CD4-positive, alpha-beta T cell treated with Interleukin-10 for 1 hour (primary cell): ENCODE data around the gene HEXIM2.
"Not testable (repeated sequence)": the region's sequence is repeated elsewhere in the genome, so short reads cannot be mapped to it uniquely, and the experiment has no call there.

ENCODE experiments used
- DNase-seq: peaks from one replicate; pipeline ENCODE4 v3.0.0-alpha.2; 2020

HEXIM2 gene

GRCh38 chr17:45161288-45162024 is at the start of gene HEXIM2:
TSS of gene HEXIM2 (plus strand) at chr17:45161875. CDS start at chr17:45162794, 919 bp downstream.
- peak; percentile 100 for DNase-seq

DNA sequence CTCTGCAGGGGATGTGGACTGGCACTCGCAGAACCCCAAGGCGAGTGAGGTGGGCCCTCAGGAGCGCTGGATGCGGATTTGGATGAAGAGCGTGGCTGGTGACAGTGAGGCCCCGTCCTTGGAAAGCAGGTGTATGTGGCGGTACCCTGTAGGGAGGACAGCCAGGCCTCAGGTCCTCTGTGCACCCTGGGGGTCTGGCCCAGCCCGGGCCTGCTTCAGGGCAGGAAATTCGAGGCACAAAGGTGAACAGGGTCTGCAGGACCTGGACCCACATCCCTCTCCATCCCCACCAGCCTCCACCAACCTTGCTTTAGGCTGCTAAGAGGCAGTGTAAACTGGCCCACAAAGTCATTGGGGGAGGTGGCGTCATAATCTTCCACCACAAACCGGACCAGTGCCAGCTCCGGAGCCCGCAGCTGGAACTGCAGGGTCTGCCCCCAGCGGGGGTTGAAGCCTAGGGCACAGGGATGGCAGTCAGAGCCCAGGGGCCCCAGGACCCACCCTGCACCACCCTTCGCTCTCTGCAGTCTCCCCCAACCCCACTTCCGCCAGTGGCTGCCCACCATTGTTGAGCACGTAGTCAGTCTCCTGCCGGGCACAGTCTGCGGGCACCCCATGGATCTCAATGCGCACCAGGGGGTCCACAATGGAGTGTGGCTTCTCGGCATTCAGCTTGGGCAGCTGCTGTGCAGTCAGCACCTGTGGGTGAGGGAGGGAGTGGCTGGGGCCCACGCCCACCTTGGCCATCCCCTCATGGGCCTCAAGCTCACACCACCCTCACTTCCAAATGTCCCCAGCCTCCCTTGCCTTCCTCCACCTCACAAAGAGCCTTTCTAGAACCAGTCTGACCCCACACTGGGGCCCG is 48.9 kb upstream of the HEXIM2 start:
- DNase-seq, result no peak

DNA sequence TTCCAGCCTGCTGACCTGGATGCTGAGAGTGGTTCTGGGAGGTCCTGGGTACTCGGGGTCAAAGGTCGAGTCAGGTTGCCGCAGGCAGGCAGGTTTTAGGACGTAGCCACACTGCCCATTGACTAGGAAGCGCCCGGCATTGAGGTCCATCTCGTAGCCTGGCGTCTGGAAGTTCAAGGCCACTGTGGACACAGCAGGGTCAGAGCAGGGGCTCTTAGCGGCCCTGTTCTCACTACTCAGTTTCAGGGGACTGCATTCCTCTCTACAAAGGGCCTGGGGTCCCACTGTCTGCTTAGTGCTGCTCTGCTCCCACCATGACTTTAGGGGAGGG is 48.3 kb upstream of the HEXIM2 start:
- DNase-seq, result no peak

DNA sequence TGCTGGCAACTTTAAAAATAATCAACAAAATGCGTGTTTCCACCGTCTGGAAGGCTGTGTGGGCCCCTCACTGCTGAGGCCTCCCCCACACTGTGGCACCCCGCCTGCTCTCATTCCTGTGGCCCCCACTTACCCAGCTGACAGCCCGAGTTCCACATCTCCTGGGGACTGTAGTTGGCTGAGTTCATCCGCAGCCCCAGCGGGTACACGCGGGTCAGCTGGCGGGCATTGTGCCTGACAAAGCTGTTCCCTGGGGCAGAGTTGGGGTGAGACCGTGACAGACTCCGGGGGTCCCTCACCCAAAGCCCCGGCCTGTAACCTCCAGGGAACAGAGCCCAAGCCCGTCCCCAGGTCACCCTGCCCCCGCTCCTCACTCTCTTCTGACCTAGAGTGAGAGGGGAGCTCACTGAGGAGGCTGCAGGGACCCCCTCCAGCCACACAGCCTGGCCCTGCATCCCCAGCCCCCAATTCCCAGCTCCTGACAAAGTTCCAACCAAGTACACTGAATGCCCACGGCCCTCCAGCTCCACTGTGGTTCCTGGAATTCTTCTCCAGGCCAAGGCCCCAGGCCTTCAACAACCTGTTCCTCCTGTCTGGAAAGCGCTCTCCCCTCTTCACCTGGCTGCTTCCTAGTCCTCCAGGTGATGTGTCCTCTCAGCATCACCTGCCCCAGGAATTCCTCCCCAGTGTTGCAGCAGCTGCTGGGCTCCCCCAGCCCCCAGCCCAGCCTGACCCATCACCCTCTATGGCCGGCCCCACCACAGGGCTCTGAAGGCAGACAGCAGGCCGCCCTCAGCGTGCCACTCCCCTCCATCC is 47.4 kb upstream of the HEXIM2 start:
- DNase-seq, result no peak

DNA sequence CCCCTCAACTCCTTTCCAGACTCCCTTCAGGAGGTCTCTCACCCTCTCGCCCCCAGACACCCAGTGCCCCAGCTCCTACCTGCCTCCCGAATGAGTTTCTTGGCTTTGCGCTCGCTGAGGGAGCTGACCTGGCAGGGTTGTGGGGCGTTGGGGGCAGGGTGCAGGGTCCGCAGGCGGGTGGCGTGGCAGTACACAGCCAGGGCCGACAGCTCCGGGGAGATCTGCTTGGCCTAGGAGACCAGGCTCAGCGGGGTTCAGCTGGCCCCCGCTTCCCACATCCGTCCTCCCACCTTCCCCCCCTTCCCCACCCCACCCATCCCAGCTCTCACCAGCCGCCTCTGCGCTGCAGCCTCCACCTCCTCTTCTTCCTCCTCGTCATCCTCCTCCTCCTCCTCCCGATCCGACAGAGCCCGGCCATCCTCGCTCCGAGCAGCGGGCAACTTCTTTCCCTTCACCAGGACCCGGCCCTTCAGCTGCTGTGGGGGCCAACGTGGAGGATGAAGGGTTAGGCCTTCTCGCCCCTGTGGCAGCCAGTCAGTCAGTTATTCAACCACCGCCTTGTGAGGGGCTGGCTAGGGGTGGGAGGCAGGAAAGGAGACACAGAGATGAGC is 46.6 kb upstream of the HEXIM2 start:
- DNase-seq, result no peak

- DNase-seq, result no peak
Measured at GRCh38 chr17:45115871-45116270, 45.8 kb upstream of the HEXIM2 start.

DNA sequence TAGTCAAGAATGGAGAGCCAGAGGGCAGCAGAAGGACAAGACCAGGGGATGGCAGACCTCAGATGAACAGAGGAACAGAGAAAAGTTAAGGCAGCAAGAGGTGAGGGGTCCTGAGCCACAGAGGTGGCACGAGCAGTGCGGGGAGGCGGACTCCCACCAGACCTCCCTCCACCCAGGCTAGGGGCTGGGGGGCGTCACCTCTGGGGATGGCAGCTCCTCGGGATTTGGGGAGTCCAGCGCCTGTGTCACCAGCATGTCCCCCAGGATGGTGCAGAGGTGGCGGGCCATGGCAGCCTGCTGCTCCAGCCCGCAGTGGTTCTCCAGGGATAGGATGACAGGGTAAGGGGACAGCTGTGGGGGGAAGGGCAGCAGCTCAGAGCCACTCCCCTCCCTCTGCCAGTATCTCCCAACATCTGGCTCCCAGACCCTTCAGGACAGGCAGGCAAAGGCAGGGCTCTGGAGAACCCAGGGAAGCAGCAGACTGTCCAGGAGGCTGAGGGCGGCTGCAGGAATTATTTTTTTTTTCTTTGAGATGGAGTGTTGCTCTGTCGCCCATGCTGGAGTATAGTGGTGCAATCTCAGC is 45.1 kb upstream of the HEXIM2 start:
- no peak for DNase-seq

GRCh38 chr17:45117334-45117733 is 44.3 kb upstream of the HEXIM2 start:
- no peak for DNase-seq

DNA sequence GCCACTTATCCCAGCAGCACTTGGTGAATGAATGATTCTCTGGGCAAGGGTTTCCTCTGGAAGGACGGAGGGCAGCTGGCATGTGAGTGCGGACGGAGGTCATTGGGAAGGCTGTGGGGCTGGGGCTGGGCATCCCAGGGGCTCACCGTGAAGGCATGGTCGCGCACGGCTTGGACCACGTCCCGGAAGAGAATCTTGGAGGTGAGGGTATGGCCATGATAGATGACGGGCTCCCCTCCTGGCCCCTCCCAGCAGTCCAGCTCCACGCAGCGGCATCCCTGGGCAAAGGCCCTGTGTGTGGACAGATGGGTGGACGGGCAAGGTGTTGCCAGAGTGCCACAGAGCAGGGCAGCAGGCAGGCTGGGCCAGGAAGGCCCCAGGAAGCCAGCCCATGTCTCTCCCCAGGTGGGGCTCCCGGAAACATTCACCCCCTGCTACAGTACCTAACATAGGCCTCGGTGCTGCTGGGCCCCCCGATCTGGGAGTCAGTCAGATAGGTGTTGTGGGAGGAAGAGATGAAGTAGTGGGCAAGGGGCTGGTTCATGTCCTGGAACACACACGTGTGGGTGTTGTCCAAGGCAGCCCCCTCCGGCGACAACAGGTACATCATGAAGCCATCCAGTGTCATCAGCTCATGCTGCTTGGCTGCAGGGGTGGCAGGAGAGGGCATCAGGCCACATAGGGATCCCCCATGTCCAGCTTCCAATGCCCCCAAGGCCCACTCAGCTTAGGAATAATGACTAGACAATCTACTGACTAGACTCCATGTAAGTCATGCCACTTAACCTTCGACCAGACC is 43.6 kb upstream of the HEXIM2 start:
- no peak for DNase-seq

- DNase-seq, result no peak
Measured at GRCh38 chr17:45118691-45119090, 43.0 kb upstream of the HEXIM2 start.

- no peak for DNase-seq
Measured at GRCh38 chr17:45119964-45120363, 41.7 kb upstream of the HEXIM2 start.

DNA sequence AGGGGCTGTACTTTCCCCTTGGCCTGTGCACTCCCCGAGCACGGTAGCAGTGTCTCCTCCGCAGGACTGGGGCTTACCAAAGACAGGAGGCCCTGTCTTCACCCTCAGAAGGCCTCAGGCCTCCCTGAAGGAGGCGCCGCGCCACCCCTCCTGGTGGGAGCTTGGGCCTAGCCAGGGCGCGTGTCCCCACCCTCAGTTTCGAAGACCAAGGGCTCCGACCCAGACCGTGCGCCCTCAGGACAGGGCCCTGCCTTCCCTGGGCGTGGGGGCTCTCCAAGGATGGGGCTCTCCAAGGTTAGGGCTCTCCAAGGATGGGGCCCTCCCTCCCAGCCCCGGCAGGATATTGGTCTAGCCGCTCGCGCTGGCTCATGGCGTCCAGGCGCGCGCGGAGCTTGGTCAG is 41.1 kb upstream of the HEXIM2 start:
- no peak for DNase-seq

DNA sequence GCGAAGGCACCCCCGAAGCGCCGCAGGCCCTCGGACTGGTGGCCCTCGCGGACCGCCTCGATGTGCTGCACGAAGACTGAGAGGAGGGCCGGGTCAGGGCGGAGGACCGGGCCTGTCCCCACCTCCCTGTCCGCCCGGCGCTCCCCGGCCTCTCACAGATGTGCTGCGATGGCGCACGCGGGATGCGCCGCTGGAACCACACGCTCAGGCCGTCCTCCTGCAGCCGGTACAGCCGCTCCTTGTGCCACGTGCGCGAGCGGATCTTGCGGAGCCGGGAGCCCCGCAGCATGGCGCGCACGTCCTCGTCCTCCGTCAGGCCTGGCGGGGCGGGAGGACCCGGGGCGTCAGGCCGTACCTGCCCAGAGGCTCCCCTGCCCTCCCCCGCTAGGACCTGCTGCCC is 40.6 kb upstream of the HEXIM2 start:
- no peak for DNase-seq

DNA sequence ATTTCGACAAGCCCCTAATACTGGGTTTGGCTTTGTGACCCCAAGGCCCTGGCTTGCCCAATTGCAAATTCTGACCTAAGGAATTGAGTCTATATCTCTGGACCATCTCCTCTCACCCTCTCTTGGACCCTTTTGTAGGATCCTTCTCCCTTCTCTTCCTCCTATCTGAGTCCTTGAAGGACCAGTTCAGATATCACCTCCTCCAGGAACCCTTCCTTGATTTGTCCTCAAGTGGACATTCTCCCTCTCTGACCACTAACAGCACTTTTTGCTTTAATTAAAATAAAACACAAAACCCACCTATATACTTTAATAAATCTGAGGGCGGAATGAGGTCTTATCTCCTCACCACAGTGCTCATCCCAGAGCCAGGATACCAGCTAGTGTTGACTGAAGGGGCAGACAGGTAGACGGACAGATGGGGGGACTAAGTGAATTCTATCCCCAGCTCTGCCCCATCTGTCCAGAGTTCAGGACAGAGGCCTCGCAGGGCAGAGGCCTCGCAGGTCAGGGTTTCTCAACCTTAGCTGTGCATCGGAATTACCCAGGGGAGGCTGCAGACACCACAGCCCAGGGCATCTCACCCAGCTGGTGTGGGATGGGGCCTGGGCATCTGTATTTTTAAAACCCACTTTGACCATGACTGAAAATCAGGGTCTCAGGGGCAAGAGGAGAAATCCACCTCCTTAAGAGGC is 38.5 kb upstream of the HEXIM2 start:
- no peak for DNase-seq

DNA sequence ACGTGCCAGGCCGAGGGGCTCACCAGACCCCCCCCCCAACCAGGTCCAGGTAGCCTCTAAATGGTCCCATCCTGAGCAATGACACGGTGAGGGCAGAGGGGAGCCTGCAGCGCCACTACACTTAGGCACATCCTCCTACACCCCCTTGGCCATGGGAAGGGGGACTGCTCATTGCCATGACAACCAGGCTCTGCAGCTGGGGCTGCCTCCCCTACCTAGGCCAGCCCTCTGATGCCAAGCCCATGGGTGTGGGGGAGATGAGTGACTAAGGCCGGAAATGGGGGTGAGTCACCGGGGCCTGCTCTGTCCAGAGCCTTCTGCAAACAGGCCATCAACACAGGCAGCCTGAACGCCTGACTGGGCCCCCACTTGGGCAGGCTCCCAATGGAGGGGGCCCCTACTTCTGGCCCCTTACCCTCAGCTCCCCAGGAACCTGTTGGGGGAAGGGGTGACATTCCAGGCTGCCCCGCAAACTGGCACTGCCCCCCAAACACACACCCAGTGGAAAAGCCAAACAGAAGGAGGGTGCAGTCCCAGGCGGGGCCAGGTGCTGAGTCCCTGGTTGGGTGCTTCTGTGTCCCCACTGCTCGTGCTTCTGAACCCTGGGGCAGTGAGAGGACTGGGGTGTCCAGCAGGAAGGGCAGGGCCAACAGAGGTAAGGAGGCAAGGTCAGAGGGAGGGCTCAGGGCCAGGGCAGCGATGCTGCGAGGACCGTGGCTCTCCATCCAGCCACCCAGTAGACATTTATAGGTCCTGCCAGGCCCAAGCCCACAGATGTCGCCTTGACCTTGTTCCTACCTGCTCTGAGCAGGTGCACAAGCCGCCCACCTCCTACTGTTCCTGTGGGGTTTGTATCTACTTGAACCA is 37.5 kb upstream of the HEXIM2 start:
- DNase-seq, result peak; percentile 24

GRCh38 chr17:45124797-45125122 is 36.9 kb upstream of the HEXIM2 start:
- DNase-seq, result not testable (repeated sequence)

GRCh38 chr17:45125509-45125908 is 36.2 kb upstream of the HEXIM2 start:
- no peak for DNase-seq

DNA sequence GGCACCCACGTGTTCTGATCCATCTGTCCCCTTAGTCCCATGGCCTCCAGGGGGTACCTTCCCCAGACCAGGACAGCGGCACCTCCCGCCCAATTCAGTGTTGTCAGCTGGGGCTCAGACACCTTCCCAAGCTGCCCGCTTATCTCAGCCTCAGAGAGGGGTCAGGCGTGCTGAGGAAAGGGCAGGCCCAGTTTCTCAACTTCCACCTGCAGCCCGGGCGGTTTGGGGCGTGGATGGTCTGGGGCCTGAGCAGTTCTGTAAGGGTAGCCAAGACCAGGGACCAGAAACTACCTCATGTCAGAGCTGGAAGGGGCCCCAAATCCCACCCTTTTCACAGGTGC is 34.5 kb upstream of the HEXIM2 start:
- no peak for DNase-seq

DNA sequence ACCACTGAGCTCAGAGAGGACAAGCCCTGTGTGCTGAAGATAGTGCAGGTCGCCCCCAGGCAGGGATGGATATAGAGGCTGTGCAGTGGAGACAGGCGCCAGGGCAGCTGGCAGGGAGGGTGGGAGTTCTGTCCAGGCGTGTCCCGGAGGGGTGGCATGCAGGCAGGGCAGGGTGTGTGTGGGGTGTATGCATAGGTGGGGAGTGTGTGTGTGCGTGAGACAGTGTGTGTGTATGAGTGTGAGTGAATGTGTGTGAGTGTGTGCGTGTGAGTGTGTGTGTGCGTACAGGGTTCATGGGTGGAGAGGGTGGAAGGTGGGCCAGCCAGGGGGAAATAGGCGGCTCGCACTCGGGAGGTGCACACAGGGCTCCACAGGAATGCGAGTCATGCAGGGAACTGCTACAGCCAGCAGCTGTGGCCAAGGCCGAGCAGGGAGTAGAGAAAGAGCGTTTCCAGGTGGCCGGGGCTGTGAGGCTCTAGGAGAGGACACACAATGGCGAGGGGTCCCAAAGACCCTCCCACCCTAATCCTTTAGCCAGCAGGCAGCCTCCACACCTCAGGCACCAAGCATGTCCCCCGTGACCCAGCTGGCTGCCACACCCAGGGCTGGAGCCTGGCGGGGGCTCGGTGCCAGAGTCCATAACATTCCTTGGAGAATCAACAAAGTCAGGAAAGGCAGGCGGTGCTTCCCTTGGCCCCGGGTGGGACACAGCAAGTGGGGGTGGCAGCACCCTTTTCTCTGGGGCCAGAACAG is 34.0 kb upstream of the HEXIM2 start:
- DNase-seq, result no peak

DNA sequence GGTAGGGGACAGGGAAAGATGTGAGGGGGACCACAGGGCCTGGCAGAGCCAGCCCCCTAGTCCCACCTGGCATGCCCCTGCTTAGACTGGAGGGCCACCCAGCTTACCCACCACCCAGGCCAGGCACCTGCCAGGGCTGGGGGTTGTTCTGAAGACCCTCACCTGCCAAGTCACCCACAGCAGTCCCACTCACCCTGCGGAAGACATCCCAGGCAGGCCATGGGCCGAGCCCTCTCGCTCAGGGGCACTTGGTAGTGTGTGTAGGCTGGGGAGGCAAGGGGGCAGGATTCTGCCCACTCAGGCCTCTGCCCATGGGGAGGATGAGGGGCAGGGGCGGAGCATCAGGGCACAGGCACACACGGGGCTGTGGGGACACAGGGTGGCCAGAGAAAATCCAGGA is 33.3 kb upstream of the HEXIM2 start:
- DNase-seq, result no peak
